ENCODE results near the gene ARSJ.

ARSJ gene

DNA sequence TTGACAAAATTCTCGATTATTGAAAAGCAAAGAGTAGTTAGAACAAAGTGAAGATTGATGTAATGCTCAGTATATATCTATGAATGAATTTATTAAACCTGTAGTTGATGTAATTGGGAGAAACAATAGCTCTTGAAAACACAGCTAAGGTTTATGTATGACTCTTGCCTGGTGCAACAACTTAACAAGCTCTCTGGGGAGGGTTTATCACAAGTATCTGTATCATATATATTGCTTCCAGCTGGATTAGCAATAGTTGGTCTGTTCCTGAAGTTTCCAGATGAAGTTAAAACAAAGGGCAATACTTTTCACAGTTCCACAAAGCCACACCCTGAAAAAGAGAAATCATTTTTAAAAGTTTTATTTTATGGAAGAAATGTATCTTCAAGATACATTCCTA is 91.4 kb downstream of the ARSJ start:
- no peak for DNase-seq

GRCh38 chr4:113885291-113885690 is 94.2 kb downstream of the ARSJ start:
- no peak for DNase-seq

DNA sequence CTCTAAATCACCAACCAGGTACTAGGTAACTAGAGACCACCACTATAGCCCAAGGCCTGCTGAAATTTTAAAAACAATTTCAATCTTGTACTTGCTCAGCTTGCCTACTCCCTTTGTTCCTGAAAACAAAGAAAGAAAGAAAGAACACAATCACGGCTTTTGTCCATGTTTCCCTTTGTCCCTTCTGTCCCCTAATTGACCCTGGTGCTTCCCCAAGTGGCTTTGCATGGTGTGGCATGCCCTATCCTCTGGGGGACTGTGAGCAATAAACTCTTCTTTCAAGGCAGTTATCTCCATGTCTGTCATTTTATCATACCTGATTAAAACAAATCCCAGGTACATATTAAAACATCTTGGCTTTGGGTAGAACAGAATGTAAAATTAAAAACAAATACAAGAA is 94.8 kb downstream of the ARSJ start:
- peak in 1 of 3 experiments; percentile 6 for DNase-seq

DNA sequence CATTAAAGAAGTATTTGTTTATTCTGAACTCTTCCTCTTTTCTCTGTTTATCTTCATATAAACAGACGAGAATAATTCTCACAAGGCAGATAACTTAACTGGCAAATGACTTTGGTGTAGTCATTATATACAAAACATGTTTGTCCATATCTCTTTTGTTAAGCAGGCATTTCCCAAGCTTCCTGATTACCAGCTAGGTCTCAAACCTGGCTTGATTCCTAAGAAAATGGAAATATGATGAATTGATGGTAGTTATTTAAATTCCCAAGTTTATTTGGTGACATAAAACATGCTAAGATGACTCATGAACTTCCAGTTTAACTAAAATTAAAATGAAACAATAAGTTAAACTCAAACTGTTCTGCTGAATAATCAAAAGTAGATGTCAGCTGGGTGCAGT is 96.8 kb downstream of the ARSJ start:
- no peak for DNase-seq

GRCh38 chr4:113881256-113881655 is 98.2 kb downstream of the ARSJ start:
- DNase-seq = no peak

DNA sequence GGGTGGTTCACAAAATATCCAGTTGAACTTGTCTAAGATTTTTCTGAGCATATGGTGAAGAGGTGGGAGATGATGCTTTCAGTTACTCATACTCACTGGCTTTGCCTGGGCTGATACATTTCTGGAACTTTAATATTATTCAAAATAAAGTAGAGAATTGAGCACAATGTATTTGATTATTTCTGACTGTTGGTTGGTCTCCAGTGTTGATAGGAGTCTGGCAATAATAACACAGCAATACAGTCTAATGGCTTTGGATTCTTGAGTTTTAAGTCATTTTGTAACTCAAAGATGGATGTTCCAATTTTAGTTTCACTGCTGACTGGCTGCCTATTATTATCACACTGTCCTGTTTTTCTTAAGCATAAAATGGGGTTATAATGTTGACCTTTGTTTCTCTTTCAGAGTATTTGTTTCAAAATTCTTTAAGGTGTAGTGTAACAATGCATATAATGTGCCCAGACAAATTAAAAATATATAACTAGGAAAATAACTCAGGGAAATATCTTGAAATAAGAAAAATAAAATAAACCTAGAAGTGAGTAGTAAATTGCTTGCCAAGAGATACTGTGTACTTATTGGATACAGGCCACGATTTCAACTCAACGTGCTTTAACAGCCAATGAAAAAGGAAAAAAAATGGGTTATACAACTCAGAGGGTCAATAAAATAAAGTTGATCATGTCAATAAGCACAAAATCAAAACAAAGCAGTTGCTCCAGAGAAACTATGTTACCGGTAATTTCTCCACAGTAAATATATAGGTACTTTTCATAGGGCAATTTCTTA is 99.0 kb downstream of the ARSJ start:
- no peak for DNase-seq

DNA sequence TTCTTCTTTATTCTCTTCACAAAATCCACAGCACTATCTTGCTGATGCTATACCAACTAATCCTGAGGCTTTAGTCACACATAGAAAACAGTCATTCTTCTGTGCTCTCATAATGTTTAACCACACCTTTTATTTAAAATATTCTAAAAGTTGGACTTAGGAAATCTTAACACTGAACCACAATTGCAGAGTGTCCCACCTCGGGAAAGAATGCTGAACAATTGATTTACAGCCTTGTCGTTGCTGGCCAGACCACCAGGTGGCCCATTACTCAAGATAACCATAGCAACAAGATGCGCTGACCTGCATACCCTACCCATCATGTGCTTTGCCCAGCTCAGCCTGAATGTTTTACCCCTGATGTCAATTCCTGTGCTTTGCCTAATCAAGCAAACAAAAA is 100.8 kb downstream of the ARSJ start:
- peak in 2 of 3 experiments; percentile 12 to 56 for DNase-seq

DNA sequence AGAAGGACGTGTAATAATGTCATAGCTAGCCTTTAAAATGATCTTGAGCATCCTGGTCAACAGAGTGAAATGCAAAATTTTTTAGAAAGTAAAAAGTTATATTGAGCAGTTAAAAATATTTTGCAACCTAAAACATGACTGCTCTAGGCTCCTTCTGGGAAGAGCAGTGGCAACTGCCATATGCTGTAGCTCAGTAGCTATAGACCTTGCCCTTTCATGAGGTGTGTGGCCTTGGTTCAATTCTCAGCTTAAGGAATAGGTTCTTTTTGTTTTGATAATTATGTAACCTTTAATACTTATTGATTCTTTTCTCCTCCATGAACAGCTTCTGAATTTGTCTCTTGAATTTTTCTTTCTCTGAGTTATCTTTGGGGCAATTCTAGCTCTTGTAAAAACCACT is 105.0 kb downstream of the ARSJ start:
- DNase-seq = no peak

GRCh38 chr4:113873508-113873907 is 105.9 kb downstream of the ARSJ start:
- DNase-seq = peak in 1 of 3 experiments; percentile 7

DNA sequence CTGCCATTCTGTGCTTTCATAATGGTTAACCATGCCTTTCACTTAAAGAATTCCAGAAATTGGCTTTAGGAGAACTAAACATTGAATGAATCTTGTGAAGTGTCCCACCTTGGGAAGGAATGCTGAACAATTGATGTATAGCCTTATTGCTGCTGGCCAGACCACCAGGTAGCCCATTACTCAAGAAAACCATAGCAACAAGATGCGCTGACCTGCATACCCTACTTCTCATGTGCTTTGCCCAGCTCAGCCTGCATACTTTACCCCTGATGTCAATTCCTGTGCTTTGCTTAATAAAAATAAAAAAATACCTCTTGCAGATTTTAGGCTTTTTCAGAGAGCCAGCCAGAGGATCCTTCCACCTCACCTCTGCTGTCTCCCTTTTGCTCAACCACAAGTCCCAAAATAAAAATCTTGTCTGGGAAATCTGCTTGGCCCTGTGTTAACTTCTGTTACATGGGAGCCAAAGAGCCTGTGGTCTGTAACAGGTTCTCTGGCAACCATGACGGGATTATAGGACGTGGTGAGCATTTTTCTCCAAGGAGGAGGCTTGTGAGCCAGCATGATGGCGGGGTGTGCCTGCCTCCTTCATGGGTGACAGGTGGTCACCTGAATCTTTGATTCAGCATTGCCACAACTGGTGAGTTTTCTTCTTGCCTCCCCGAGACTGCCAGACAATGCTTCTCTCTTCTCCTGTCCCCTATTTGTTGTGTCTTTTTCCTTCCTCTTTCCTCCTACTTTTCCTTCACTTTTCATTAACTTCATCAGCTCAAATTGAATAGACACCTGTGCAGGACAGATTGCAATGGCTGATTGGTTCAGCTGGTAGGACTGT is 106.8 kb downstream of the ARSJ start:
- no peak for DNase-seq

GRCh38 chr4:113871080-113871479 is 108.4 kb downstream of the ARSJ start:
- DNase-seq = no peak

DNA sequence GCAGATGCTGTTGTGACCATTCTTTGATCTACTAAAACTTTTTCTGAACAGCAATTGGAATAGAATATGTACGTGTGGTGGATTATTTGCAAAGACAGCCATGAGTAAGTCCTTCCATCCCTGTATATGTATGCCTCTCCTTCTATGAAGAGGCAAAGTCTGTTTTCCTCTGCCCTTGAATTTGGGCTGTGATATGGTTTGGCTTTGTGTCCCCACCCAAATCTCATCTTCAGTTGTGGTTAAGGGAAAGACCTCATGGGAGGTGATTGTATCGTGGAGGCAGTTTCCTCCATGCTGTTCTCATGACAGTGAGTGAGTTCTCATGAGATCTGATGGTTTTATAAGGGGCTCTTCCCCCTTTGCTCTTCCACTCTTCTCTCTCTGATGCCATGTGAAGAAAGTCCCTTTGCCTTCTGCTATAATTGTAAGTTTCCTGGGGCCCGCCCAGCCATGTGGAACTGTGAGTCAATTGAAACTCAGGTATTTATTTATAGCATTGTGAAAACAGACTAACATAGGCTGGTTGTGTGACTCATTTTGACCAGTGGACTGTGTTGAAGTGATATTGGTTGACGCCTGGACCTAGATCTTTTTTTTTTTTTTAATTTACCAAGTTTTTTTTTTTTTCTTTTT is 109.6 kb downstream of the ARSJ start:
- no peak for DNase-seq

DNA sequence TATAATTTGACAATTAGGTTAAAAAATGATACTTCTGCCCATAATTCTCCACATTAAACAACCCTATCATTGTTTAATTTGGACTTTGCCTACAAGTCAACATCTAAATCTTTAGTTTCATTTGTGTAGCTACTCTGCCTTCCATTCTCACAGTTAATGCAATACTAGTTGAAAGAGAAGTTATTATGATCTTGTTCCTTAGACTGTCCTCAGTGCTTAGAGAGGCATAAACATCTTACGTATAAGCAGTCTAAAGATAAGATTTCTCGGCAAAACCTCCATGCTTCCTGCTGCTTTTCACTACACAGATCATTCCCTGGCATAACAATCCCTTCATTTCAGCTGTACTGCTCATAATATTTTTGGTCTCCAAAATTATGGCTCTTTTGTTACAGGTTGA is 112.8 kb downstream of the ARSJ start:
- DNase-seq = no peak

DNA sequence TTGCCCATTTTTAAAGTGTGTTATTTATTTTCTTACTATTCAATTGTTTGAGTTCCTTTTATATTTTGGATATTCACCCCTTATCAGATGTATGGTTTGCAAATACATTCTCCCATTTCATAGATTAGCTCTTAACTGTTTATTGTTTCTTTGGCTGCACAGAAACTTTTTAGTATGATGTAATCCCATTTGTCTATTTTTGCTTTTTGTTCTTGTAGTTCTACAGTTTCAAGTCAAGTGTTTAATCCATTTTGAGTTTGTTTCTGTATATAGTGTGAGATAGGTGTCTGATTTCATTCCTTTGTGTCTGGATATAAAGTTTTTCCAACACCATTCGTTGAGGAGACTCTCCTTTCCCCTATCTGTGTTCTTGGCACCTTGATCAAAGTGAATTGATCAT is 120.5 kb downstream of the ARSJ start:
- DNase-seq = no peak

DNA sequence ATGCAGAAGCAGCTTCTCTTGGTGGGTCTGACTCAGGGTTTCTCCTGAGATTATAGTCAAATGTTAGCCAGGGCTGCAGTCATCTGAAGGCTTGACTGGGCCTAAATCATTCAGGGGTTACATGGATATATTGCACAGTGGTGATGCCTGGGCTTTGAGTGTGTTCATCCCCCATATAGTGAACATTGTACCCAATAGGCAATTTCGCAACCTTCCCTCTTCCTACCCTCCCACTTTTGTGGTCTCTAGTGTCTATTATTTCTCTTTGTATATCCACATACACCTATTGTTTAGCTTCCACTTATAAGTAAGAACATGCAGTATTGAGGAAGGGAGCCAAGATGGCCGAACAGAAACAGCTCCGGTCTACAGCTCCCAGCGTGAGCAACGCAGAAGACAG is 127.6 kb downstream of the ARSJ start:
- DNase-seq = no peak

All from NCI-H1417 (cell line).